Measurements from ENCODE around the gene PPP3CA.

The PPP3CA gene

GRCh38 chr4:101081695-101082369 is 265.5 kb downstream of the PPP3CA start:
- DNase-seq, result no peak

GRCh38 chr4:101081166-101081565 is 266.2 kb downstream of the PPP3CA start:
- DNase-seq, result no peak

- no peak for DNase-seq
Measured at GRCh38 chr4:101078950-101079349, 268.4 kb downstream of the PPP3CA start.

GRCh38 chr4:101076032-101076431 is 271.3 kb downstream of the PPP3CA start:
- no peak for DNase-seq

GRCh38 chr4:101075536-101075935 is 271.8 kb downstream of the PPP3CA start:
- DNase-seq, result no peak

GRCh38 chr4:101074326-101074725 is 273.0 kb downstream of the PPP3CA start:
- no peak for DNase-seq

GRCh38 chr4:101071241-101071640 is 276.1 kb downstream of the PPP3CA start:
- DNase-seq, result no peak

- DNase-seq, result no peak
Measured at GRCh38 chr4:101068115-101068514, 279.2 kb downstream of the PPP3CA start.

- no peak for DNase-seq
Measured at GRCh38 chr4:101067383-101067782, 279.9 kb downstream of the PPP3CA start.

- DNase-seq, result no peak
Measured at GRCh38 chr4:101066626-101067170, 280.6 kb downstream of the PPP3CA start.

- DNase-seq, result no peak
Measured at GRCh38 chr4:101065935-101066485, 281.3 kb downstream of the PPP3CA start.

GRCh38 chr4:101065346-101065745 is 282.0 kb downstream of the PPP3CA start:
- DNase-seq, result no peak

- DNase-seq, result no peak
Measured at GRCh38 chr4:101064541-101065180, 282.7 kb downstream of the PPP3CA start.

GRCh38 chr4:101055392-101055791 is 291.9 kb downstream of the PPP3CA start:
- no peak for DNase-seq

- DNase-seq, result no peak
Measured at GRCh38 chr4:101050837-101051205, 296.5 kb downstream of the PPP3CA start.

- no peak for DNase-seq
Measured at GRCh38 chr4:101050088-101050836, 297.1 kb downstream of the PPP3CA start.

GRCh38 chr4:101049549-101050001 is 297.8 kb downstream of the PPP3CA start:
- no peak for DNase-seq

GRCh38 chr4:101044766-101045165 is 302.6 kb downstream of the PPP3CA start:
- DNase-seq, result no peak

- DNase-seq, result no peak
Measured at GRCh38 chr4:101042847-101043246, 304.5 kb downstream of the PPP3CA start.

- no peak for DNase-seq
Measured at GRCh38 chr4:101040776-101041175, 306.6 kb downstream of the PPP3CA start.

- no peak for DNase-seq
Measured at GRCh38 chr4:101039367-101039766, 308.0 kb downstream of the PPP3CA start.

- peak; percentile 51 for DNase-seq
Measured at GRCh38 chr4:101037938-101038413, 309.4 kb downstream of the PPP3CA start.

GRCh38 chr4:101037249-101037648 is 310.1 kb downstream of the PPP3CA start:
- no peak for DNase-seq
